Glomerular visceral epithelial cell (primary cell): Measurements from ENCODE around the gene CBX5.
"Not testable (repeated sequence)": the region's sequence is repeated elsewhere in the genome, so short reads cannot be mapped to it uniquely, and the experiment has no call there.

Source experiments
- DNase-seq: peaks from one replicate; pipeline ENCODE4 v3.0.0-alpha.2; 2016; ENCODE audit errors: extremely low spot score

Gene CBX5

GRCh38 chr12:54197431-54197909 lies 82.5 kb downstream of the CBX5 start:
- DNase-seq, result no peak

- DNase-seq, result no peak
Measured at GRCh38 chr12:54197010-54197409, 82.9 kb downstream of the CBX5 start.

DNA sequence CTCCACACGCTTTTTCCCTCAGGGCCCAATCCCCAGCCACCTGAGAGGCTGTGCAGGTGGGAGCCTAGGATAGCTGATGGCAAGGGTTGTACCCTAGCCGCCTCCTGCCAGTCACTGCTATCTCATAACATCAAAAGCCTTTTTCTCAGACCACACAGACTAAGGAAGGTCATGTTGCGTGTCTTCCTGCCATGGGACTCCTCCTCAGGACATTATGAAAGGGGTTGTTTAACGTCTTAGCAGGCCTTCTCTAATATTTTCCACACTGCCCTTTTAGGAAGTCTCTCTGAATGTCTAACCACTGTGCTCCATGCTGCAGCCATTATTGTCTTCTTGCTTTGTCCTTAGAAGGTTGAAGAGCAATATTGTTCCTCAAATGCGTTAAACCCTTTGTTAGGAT lies 83.5 kb downstream of the CBX5 start:
- no peak for DNase-seq

GRCh38 chr12:54195737-54196347 lies 84.1 kb downstream of the CBX5 start:
- peak; percentile 58 for DNase-seq

GRCh38 chr12:54195080-54195736 lies 84.7 kb downstream of the CBX5 start:
- DNase-seq, result no peak

DNA sequence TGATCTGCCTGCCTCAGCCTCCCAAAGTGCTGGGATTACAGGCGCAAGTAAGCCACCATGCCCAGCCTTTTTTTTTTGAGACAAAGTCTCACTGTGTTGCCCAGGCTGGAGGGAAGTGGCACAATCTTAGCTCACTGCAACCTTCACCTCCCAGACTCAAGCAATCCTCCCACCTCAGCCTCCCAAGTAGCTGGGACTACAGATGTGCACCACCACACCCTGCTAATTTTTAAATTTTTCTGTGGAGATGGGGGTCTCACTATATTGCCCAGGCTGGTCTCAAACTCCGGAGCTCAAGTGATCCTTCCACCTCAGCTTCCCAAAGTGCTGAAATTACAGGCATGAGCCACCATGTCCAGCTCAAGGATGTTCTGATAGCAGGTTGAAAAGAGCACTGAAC lies 85.3 kb downstream of the CBX5 start:
- DNase-seq, result not testable (repeated sequence)

- DNase-seq, result no peak
Measured at GRCh38 chr12:54193434-54193833, 86.5 kb downstream of the CBX5 start.

DNA sequence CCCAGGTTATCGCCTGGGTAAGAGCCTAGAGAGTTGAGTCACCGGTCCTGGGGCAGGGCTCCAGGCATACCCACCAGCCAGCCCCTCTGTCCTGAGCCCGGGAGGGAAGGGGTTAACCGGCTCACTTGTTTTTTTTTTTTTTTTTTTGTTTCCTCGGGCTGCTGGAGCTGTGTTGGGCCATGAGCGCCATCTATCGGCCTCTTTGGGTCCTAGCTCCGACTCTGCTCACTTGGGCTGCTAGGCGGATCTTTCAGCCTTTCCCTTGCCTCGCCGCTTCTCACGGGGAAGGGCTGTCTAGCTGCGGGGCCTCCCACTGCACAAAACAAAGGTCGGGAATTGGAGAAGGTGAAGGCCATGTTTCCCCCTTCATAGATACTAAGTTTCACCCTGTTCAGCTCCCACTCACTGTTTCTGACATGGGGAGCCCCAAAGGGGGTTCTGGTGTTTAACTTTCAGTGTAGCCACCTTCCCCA lies 88.3 kb downstream of the CBX5 start:
- DNase-seq, result peak; percentile 88

DNA sequence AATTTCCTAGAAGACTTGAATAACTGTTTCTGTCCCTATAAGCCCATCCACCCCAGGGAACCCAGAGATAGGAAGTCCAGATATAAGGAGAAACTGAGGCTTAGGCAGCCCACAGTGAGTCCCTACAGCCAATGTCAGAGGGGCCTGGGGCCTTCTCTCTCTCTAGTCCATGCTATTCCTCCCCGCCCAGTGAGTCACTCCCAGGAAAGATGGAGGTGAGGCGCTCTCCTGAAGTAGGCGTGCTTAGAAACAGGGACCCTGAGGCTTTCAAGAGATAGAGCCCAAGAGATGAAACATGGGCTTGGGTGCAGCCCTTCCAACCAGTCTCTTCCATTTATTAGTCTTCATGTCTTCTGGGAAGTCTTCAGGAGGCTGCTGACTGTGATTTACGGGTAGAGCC lies 88.8 kb downstream of the CBX5 start:
- DNase-seq, result no peak

DNA sequence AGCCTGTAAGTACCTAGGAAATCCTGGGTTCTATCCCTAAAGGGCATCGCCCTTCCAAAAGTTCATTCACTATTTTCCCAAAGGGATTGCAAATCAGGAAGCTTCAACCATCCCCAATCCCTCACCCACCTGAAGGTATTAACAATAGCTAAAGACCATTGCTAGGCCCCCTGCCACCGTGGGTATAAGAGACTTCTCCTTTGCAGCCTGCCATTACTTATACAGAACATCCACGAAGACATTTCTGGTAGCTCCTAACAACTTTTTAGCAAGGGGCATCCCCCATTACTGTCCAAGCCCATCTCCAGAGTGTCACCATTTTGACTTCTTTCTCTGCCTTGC lies 90.8 kb downstream of the CBX5 start:
- no peak for DNase-seq

- no peak for DNase-seq
Measured at GRCh38 chr12:54187075-54187474, 92.8 kb downstream of the CBX5 start.

- no peak for DNase-seq
Measured at GRCh38 chr12:54185919-54186318, 94.0 kb downstream of the CBX5 start.

DNA sequence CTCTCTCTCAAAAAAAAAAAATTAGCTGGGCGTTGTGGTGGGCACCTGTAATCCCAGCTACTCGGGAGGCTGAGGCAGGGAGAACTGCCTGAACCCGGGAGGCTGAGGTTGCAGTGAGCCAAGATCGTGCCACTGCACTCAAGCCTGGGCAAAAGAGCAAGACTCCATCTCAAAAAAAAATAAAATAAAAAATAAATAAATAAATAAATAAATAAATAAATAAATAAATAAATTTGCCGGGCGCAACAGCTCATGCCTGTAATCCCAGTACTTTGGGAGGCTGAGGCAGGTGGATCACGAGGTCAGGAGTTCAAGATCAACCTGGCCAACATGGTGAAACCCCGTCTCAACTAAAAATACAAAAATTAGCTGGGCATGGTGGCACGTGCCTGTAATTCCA lies 94.6 kb downstream of the CBX5 start:
- DNase-seq, result not testable (repeated sequence)

- no peak for DNase-seq
Measured at GRCh38 chr12:54184024-54184805, 95.7 kb downstream of the CBX5 start.

DNA sequence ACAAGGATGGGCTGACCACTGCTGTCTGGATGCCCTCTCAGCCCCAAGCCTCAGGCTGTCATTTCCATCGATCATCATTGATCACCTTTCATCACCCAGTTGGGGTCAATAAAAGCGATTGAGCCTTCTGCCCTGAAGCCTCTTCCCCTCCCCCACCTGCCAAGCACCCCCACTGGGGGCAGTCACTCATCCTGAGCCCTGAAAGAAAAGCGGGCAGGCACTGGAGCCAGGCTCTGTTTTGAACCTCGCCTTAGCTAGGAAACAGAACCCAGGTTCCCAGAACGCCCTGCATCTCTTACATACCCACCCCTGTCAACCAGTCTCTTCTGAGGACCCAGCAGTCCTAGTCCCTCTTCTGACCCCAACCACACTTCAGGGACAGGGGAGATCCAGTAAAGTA lies 96.9 kb downstream of the CBX5 start:
- DNase-seq, result no peak

GRCh38 chr12:54182086-54182485 lies 97.8 kb downstream of the CBX5 start:
- DNase-seq, result no peak
